Stimulated activated effector memory CD8-positive, alpha-beta T cell treated with anti-CD3 and anti-CD28 coated beads, Interleukin-12 subunit alpha, Interleukin-12 subunit beta, amount 100 ng/mL, for 72 hours (primary cell): Measurements from ENCODE around the gene OVOL1.

Experiments used
- ATAC-seq: fragments of 150-1000 bp; cut with Tn5 transposase; 2 replicates; pipeline ENCODE4 v1.10.0; 2021
- DNase-seq, 2 donors: peaks; one replicate each; pipeline ENCODE4 v3.0.0; 2021 to 2022; ENCODE audit warnings: low spot score in 2 of 2
- H3K27ac Mint-ChIP-seq: one replicate; pipeline ENCODE4 v1.8.0; 2022; ENCODE audit warnings: mild to moderate bottlenecking, mixed read lengths
- H3K36me3 Mint-ChIP-seq: one replicate; pipeline ENCODE4 v1.8.0; 2022; ENCODE audit warnings: mild to moderate bottlenecking, mixed read lengths
- H3K4me1 Mint-ChIP-seq: one replicate; pipeline ENCODE4 v1.8.0; 2022; ENCODE audit warnings: mixed read lengths
- H3K4me3 Mint-ChIP-seq: one replicate; pipeline ENCODE4 v1.8.0; 2022; ENCODE audit warnings: mild to moderate bottlenecking, mixed read lengths
- H3K9me3 Mint-ChIP-seq: one replicate; pipeline ENCODE4 v1.8.0; 2022; ENCODE audit warnings: mixed read lengths

The OVOL1 gene

GRCh38 chr11:65843811-65844210, 56.9 kb downstream of the OVOL1 start:
- Mint-ChIP-seq H3K4me3 (no peak overlapping the region), H3K27ac (no peak overlapping the region), H3K9me3 (no peaks in the 10 kb centered on the region), H3K4me1 (no peaks in the 10 kb centered on the region), H3K36me3 (no peaks in the 10 kb centered on the region)
- DNase-seq: no peak
- no peak for ATAC-seq

- Mint-ChIP-seq H3K9me3 (no peaks in the 10 kb centered on the region), H3K27ac (no peak overlapping the region), H3K36me3 (no peaks in the 10 kb centered on the region), H3K4me1 (no peaks in the 10 kb centered on the region), H3K4me3 (no peak overlapping the region)
- DNase-seq (no peak), ATAC-seq (no peak)
These were observed 57.5 kb downstream of the OVOL1 start for GRCh38 chr11:65844231-65844872.
